ENCODE measurements around the gene ARMC7.
"Not testable (repeated sequence)": the region's sequence is repeated elsewhere in the genome, so short reads cannot be mapped to it uniquely, and the experiment has no call there.

Gene ARMC7

DNA sequence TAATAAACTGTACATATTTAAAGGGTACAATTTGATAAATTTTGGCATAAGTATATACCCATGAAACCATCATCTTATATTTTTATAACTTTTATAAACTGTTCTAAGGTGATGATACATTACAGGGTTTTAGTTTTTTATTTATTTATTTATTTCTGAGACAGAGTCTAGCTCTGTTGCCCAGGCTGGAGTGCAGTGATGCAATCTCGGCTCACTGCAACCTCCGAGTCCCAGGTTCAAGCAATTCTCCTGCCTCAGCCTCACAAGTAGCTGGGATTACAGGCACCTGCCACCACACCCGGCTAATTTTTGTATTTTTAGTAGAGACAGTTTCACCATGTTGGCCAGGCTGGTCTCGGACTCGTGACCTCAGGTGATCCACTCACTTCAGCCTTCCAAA lies 18.2 kb downstream of the ARMC7 start:
- in situ Hi-C loops (cut with MboI; ENCODE audit: low sequenced_read_pairs): not testable (repeated sequence)

DNA sequence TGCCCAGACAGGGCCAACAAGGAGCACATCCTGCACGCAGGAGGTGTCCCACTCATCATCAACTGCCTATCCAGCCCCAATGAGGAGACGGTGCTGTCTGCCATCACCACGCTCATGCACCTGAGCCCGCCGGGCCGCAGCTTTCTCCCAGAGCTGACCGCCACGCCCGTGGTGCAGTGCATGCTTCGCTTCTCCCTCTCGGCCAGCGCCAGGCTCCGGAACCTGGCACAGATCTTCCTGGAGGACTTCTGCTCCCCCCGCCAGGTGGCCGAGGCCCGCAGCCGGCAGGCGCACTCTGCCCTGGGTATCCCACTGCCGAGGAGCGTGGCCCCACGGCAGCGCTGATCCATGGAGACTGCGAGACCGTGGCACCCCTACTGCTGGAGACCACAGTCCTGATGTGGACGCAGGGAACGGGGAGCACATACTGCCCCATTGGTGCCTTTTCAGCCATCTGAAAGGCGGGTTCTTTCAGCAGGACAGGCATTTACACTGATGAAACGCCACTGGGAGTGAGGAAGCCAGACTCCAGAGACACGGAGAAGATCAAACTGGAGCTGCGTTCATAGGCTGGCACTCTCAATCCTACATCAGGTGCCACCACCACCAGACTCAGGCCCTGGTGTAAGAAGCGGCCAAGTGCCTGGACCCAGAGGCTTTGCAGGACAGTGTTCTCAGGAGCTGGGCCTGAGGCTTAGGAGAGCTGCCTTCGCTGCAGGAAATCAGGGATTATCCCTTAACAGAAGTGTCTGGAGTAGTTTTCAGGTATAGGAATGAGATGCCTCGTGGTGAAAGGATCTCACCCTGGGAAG lies 19.1 kb downstream of the ARMC7 start:
- in situ Hi-C loops (cut with MboI; ENCODE audit: low sequenced_read_pairs): no loop called here

DNA sequence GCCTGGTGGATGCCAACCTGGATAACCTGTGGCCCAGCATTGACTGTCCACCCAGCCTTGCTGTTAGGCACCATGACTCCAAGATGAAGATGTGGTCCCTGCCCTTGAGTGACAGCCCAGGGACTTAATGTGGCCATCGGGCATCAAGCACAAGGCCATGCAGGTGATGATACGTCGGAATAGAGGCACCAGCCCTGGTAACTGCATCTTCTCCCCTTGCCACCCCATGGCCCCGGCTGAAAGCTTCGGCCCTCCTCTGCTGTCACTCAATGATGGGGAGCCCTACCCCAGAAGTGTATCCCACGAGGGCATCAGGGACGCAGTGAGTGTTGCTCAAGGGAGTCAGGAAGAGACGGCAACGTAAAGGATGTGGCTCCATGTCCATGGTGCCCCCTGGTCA lies 19.8 kb downstream of the ARMC7 start:
- in situ Hi-C loops (cut with MboI; ENCODE audit: low sequenced_read_pairs): no loop called here

DNA sequence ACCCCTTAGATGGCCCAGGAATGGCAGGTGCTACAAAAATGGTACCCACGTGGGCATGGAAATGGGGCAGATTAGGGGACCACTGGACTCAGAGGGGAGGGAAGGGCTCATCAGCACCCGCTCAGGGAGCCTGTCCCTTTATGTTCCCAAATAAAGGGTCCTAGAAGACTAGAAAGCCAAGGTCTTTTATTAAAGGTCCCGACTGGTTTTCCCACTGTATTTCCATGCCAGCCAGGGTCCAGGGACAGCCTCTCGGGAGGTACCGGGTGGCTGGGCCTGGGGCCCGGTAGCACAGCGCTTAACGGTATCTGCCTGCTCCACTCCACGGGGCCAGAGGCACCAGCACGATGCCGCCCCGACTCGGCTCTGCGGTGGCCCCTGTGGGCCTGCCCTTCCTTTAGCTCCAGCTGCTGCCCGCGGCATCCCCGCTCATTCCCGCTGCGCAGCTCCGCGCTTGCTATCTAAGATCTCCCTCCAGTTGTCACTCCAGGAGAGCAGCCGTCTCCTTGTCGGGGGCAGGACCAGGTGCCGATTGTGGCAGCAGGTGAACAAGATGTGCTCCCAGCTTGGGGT lies 20.4 kb downstream of the ARMC7 start:
- in situ Hi-C loops (cut with MboI; ENCODE audit: low sequenced_read_pairs): no loop called here

DNA sequence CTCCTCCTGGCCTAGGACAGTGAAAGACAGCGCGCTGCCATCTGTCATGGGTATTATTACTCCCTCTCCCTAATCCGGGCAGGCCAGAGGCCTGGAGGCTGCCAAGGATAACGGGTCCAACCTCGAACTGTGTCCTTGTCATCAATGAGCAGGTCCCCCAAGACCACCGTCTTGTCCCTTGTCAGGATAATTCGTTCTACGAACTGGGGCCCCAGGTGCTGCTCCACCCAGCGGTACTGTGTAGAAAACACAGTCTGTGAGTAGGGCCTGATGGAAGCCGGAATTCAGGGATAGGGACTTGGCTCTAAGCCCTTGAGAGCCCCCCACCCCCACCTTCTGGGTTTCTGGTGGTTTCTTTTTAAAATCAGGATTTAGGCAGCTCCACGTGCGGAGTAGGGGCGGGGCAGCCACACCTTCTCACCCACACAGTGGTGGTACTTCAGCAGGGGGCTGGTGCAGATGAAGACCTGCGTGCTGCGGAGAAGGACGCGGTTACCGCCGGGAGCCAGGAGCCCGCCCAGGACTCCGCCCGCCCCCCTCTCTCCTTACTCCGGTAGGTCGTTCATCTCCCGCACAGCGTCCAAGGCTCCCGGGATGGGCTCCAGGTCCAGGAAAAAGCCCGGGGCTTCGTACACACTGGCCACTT lies 21.0 kb downstream of the ARMC7 start:
- in situ Hi-C loops (cut with MboI; ENCODE audit: low sequenced_read_pairs): no loop called here

DNA sequence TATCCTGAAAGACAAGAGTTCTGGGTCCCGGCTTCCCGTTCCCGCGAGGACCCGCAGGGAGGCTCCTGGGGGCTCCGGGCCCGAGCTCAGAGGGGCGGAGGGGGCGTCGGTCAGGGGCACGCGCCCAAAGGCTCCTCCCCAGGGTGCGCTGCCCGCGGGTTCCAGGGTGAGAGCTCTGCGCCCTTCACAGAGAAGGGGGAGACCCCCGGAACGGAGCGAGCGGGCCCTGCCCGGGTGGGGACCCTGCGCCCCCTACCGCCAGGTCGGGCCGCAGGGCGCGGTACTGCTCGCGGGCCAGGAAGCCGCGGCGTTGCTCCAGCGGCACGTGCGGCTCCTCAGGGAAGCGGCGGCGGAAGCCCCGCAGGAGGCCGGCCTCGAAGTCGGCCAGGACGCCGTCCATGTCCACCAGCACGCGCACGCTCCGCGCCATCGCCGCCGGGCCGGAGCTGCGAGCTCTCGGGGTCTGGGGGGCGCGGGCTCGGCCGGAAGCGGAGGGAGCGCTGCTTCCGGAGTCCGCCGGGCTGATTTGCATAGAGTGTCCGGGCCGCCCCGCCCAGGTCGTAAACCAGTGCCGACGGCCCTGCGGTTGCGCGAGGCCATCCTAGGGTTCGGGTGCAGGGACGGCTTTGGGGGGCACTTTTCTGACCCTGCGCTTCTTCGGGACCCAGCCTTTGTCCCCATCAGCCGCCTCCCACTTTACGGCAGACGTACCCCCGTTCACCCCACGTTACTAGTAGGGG lies 21.7 kb downstream of the ARMC7 start, which contains the start of gene NT5C:
Gene NT5C (minus strand): TSS at position 465 of the 740 bp plus-strand sequence. CDS start 35 bp downstream, at position 430.
- in situ Hi-C loops (cut with MboI; ENCODE audit: low sequenced_read_pairs): no loop called here

DNA sequence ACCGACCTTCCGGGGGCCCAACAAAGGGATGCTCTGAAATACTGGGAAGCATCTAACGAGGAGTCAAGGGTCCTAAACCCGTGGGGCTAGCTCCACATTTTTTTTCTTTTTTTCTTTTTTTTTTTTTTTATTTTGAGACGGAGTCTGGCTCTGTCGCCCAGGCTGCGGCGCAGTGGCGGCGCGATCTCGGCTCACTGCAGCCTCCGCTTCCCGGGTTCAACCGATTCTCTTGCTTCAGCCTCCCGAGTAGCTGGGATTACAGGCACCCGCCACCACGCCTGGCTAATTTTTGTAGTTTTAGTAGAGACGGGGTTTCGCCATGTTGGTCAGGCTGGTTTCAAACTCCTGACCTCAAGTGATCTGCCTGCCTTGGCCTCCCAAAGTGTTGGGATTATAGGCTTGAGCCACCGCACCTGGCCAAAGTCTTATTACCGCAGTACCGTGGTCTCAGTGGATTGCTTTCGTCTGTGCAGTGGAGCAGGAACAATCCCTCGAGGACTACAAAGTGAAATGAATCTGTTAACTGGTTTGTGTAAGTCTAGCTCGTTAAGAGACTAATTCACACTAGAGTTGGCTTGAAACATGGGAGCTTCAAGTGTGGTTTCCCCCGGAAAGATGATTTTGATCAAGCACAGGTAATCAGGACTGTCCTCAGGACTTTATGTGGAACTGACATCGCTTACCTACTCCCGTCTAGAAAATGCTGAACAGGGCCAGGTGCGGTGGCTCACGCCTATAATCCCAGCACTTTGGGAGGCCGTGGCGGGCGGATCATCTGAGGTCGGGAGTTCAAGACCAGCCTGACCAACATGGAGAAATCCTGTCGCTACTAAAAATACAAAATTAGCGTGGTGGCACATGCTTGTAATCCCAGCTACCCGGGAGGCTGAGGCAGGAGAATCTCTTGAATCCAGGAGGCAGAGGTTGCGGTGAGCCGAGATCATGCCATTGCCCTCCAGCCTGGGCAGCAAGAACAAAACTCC lies 22.5 kb downstream of the ARMC7 start:
- in situ Hi-C loops (cut with MboI; ENCODE audit: low sequenced_read_pairs): not testable (repeated sequence)

DNA sequence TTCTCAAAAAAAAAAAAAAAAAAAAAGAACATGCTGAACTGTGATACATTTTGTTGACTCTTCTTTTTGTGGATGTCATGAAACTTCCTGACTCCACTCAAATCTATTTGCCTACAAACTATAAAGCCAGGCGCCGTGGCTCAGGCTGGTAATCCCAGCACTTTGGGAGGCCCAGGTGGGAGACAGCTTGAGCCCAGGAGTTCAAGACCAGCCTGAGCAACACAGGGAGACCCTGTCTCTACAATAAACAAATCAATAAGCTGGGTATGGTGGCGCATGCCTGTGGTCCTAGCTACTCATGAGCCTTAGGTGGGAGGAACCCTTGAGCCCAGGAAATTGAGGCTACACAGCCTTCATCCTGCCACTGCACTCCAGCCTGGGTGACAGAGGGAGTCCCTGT lies 23.2 kb downstream of the ARMC7 start:
- in situ Hi-C loops (cut with MboI; ENCODE audit: low sequenced_read_pairs): no loop called here

DNA sequence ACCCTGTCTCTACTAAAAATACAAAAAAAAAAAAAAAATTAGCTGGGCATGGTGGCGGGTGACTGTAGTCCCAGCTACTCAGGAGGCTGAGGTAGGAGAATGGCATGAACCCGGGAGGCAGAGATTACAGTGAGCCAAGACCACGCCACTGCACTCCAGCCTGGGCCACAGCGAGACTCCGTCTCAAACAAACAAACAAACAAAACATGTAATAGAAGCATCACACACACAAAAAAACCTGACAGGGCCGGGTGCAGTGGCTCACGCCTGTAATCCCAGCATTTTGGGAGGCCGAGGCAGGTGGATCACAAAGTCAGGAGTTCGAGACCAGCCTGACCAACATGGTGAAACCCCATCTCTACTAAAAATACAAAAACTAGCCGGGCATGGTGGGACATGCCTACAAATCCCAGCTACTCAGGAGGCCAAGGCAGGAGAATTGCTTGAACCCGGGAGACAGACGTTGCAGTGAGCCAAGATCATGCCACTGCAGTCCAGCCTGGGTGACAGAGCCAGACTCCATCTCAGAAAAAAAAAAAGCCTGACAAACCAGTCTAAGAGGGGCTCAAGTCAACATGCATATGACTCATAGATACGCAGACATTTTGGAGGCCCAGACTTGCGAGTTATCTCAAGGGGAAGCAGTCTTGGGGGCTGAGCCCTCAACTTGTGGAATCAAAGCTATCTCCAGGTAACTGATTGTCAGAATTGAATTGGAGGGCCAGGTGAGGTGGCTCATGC lies 24.0 kb downstream of the ARMC7 start:
- in situ Hi-C loops (cut with MboI; ENCODE audit: low sequenced_read_pairs): not testable (repeated sequence)

DNA sequence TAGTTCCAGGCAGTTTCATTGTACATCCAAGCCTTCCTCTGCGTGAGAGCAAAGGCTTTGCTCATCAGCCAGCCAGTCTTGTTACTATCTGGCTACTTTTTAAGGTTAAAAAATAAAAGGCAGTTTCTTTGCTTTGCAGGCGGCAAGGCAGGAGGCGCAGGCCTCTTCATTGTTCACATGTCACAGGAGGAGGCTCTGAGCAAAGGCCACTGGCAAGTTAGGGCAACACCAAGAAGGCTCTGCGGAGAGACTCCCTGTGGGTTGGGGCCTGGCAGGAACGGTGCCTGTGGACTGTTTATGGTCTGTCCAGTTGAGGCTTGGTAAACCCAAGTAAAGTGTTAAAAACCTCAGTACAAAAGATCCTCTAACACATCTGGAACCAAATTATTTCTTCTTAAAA lies 25.7 kb downstream of the ARMC7 start:
- in situ Hi-C loops (cut with MboI; ENCODE audit: low sequenced_read_pairs): no loop called here

DNA sequence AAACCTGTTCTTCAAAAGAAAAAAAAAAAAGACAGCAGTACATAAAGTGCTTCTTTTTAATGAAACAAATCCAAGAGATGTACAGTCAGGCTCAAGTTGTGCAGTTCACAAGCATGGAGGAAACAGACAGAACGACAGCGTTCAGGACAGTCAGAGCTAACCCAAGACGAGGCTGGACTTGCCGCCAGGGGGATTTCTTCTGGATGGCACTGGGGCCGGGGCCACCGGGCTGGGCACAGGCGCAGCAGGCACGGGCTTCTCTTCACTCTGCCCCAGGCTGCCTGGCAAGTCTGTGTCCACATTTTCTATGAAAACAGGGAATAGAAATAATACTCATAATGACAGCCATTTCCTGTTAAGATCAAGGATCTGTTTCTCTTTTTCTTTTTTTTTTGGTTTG lies 26.2 kb downstream of the ARMC7 start:
- in situ Hi-C loops (cut with MboI; ENCODE audit: low sequenced_read_pairs): no loop called here

DNA sequence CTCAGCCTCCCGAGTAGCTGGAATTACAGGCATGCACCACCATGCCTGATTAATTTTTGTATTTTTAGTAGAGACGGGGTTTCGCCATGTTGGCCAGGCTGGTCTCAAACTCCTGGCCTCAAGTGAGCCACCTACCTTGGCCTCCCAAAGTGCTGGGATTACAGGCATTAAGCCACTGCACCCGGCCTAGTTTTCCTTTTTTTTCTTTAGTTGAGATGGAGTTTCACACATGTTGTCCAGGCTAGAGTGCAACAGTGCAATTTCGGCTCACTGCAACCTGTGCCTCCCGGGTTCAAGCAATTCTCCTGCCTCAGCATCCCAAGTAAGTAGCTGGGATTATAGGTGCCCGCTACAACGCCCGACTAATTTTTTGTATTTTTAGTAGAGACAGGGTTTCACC lies 28.0 kb downstream of the ARMC7 start:
- in situ Hi-C loops (cut with MboI; ENCODE audit: low sequenced_read_pairs): not testable (repeated sequence)

DNA sequence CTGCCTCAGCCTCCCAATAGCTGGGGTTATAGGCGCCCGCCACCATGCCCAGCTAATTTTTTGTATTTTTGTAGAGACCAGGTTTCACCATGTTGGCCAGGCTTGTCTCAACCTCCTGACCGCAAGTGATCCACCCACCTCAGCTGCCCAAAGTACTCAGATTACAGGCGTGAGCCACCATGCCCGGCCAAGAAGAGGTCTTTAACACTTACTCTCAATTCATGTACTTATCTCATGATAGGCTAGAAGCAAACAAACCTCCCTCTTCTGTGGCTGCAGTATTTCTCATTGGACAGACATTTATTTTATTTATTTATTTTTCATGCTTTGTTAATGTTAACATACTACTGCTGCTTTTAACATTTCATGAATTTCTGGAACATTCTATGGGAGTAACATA lies 28.8 kb downstream of the ARMC7 start:
- in situ Hi-C loops (cut with MboI; ENCODE audit: low sequenced_read_pairs): no loop called here

DNA sequence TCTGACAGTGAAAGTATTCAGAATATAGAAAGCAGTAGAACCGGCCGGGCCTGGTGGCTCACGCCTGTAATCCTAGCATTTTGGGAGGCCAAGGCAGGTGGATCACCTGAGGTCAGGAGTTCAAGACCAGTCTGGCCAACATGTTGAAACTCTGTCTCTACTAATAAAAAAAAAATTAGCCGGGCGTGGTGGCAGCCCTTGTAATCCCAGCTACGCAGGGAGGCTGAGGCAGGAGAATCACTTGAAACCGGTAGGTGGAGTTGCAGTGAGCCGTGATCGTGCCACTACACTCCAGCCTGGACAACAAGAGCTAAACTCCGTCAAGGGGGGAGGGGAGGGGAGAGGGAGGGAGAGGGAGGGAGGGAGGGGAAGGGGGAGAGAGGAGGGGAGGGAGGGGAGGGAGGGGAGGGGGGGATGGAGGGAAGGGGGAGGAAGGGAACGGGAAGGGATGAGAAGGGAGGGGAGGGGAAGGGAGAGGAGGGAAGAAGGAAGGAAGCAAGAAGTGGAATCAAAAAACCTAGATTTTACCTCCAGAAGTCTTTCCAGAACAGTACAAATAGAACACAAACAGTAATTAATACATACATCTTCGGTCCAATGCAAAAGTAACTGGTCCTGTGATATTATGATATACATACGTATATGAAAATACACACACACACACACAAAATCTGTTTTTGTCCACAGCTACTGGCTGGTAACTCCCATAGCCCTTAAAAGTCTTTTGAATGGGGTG lies 32.6 kb downstream of the ARMC7 start:
- in situ Hi-C loops (cut with MboI; ENCODE audit: low sequenced_read_pairs): no loop called here

DNA sequence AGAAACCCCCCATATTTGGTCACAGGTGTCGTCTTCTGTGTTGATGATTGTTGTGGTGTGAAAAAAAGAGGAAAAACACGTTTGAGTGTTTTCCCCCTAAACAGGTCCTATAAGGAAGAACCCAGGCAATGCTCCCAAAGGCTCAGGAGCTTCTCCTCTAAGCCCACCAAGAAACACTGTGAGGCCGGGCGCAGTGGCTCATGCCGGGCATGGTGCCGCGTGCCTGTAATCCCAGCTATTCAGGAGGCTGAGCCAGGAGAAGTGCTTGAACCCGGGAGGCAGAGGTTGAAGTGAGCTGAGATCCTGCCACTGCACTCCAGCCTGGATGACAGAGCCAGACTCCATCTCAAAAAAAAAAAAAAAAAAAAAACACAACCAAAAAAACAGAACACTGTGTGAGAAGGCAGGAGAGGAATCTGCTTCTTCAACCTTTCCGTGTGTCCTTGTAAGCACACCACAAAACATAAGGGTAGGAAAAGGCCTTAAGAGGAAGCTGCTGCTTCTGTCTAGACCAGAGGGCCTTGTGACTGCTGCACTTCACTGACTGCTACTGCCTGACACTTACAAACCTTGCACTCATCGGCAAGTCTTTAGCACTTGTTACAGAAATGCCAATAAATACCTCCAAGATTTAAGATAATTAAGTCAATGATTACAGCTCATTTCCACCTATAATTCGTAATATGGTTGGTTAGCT lies 35.2 kb downstream of the ARMC7 start:
- in situ Hi-C loops (cut with MboI; ENCODE audit: low sequenced_read_pairs): no loop called here

DNA sequence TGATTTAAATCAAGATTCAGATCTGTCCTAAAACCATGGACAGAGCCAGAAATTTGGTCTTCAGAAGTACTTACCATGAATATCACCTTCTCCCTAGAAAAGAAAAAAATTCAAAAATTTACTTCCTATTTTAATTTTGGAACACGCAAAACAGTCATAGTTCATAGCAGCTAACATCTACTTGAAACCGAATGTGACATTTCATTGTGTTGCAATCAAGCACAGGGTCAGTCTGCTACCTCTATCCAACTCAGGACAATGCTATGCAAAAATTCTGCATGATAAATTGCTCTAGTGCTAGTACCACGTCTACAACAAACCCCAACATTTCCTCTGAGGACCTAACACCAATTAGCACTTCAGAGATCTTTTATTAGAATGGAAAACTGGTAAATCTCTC lies 36.8 kb downstream of the ARMC7 start:
- in situ Hi-C loops (cut with MboI; ENCODE audit: low sequenced_read_pairs): no loop called here

DNA sequence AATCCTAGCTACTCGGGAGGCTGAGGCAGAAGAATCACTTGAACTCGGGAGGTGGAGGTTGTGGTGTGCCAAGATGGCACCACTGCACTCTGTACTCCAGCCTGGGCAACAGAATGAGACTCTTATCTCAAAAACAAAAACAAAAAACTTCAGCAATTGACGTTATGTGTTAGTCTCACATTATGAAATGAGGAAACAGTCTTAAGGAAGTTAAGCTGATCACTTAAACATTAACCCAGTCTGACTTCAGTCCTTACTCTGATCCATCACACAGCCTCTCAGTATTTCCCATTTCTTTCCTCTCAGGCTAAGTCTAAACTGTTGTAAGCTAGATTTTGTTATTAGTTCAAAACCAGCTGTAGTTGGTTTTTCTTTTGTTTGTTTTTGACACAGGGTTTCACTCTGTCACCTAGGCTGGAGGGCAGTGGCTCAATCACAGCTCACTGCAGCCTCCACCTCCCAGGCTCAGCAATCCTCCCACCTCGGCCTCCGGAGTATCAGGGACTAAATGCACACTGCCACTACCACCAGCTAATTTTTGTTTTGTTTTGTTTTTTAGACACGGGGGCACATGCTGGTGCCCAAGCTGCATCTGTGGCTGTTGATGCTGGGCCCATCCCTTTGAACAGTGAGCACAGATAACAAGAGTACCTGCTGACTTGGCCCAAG lies 38.2 kb downstream of the ARMC7 start:
- in situ Hi-C loops (cut with MboI; ENCODE audit: low sequenced_read_pairs): no loop called here

DNA sequence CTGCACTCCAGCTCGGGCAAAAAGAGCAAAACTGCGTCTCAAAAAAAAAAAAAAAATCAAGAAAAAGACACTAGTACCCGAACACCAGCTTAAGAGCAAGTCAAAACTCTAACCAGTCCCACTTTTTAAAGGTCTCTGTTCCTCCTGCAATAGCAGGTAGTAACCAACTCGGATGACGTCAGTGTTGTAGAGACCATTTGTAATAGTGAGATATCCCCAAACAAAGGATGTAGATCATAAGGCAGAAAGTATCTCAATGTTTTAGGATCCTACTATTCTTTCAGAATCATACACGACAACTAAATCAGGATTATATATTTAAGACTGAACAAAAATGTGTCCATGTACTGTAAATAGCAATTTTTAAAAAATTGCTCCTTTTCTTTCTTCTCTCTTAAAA lies 42.2 kb downstream of the ARMC7 start:
- in situ Hi-C loops (cut with MboI; ENCODE audit: low sequenced_read_pairs): no loop called here
